HG02885 (cell line): ENCODE measurements around the gene AGAP1.

Experiments
- ATAC-seq: cut with Tn5 transposase; IDR thresholded peaks from one replicate; pipeline ENCODE4 v1.9.1; 2021; ENCODE audit warnings: mild to moderate bottlenecking; ENCODE audit not compliant: unreplicated experiment, poor library complexity

The AGAP1 gene

DNA sequence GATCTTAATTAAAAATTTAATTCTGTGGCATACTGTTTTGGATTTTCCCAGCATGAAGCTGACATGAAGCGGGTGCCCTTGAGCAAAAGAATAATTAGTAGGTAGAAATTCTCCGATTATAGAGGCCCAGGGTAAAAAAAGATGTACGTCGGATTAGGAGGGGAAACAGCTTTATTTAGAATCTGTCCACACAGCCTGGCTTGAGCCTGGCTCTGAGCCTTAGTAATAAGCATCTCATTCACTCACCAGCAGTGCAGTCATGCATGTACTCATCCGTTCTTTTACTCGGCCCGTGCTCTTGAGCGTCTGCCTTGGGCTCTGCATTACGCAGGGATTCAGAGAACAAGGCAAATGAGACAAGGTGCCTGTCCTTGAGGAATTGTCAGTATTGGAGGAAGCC lies 219.3 kb downstream of the AGAP1 start:
- no peak for ATAC-seq

DNA sequence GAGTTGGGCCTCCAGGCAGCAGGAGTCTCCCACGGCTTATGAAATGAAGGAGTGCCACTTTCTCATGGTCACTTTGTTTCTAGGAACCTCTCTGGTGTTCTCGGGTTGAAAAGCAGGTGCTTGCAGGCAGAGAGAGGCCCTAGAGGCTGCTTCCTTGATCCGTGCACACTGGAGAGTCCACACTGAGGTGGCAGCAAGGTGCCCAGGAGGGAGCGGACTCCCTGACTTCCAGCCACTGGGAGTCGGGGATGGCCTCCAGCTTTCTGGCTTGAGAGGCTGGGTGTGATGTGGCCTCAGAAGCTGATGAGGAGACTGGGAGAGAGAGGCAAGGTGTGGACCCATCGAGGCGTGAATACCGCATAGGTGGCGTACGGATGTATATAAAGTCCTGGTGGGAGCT lies 221.8 kb downstream of the AGAP1 start:
- ATAC-seq, result no peak

DNA sequence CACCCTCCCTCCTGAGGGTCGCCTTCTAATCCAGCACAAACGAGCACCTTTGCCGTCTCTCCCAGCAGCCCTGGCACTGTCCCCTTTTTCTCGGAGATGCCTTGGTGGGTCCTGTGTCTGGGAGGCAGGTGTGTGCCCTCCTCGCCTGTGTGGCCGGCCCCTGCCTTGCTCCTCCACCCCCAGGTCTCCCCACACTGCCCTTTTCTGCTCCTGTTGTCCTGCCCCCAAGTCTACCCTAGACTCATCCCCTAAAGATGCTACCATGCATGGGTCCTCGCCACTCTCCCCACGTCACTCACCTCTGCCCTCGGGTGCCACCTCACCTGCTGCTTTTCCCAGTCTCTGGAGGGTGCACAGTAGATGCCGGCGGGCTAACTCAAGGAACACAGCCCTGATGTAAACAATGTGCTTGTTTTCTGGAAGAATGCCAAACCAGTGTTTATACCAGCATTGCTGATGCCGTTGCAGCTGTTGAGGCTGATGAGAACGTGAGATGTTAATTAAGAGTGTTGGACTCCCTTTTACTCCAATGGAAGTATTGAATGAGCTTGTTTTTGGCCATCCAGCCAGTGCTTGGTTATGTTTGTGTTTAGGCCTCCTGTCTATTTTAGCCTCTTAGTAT lies 223.1 kb downstream of the AGAP1 start:
- no peak for ATAC-seq

DNA sequence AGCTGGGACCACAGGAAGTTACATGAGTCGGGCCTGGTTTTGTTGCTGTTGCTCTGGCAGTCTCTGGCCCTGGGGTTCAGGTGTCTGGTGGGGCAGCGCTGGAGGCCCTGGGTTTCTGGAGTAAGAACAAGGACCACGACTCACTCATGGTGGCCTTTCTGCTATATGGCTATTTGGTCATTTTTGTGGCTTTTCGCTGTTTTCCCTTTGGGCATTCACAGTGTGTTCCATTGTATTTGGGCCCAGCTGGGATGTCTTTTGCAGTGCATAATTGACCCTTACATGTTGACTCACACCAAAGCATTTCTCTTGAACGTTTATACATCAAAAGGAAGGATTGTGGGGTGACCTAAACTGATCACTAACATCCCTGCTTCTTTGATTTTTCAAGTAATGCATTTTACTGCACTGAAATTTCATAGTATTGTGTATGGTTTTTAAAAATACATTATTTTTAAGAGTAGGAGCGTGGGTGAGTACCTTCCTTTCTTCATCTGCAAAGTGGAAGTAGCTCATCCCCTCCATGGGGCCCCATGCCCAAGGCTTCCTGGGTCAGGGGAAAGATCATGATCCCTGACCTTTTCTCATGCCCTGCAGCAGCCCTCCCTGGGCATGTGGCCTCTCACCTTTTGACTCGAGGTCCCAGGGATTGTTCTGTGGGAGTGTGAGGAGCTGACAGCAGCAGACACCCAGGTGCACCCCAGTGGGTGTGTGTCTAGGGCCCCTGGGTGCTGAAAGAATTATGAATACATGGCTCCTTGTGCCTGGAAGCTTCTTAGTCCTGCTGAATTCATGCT lies 225.5 kb downstream of the AGAP1 start:
- ATAC-seq, result no peak

GRCh38 chr2:235721625-235722024 lies 227.8 kb downstream of the AGAP1 start:
- no peak for ATAC-seq

GRCh38 chr2:235722869-235723268 lies 229.0 kb downstream of the AGAP1 start:
- ATAC-seq, result no peak

DNA sequence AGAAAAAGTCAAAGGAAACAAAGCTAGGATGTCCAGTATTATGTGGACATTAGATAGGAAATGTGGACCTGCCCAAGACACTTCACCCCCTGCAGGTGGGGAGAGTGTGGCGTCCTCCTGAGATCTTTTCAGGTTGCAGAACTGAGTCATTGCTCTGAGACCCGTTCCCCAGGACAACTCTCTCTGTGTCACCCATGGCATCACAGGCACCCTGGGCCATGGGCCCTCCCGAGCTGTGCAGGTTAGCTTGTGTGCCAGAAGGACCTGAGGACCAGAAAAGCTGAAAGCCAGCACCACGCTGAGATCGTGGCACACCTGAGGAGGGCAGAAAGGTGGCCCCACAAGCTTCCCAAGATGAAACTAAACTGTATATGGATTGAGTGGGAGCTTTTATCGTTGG lies 229.5 kb downstream of the AGAP1 start:
- ATAC-seq, result no peak

DNA sequence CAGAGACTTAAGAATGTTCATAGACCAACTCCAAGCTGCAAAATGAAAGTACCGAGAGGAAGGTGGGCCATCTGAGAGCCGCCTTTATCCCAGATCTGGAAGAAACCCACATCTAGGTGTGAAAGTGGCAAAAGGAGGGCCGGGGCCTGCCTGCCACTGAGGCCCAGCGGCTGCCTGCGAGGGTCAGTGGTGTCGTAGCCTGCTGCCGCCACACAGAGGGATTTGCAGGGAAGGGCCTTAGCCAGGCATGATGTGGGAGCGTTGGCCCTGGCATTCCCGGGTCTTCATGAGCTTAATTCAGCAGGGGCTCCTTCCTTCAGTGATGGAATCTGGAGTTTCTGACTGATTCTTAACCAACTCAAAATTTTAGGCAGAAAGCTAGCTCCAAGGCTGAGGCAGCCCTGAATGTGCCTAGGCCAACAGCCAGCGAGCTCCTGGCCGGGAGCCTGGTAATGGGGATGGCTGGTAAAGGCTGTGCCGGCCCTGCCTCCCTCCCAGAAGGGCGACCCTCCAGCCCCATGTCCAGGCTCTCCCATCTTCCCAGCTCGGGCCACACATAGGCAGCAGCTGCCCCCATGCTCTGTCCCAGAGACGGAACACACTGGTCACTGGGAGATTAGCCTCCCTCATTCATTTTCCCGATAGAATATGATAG lies 230.1 kb downstream of the AGAP1 start:
- ATAC-seq, result no peak

GRCh38 chr2:235725016-235725489 lies 231.2 kb downstream of the AGAP1 start:
- ATAC-seq, result no peak

DNA sequence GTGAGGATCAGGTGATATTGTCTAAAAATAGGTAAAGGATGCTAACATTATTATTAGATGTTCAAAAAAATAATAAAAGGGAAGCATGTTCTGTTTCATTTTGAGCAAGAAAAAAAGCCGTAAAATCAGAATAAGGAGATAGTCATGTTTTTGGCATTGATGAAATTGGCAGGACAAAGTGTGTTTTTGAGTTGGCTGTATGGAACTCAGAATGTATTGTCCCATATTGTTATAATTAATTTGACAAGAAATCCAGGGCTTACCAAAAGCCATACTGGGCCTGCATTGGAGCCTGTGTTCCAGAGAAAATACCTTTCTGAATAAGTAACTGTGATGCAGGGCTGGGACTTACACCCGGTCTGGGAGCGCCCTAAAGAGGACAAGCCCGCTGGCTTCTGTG lies 232.0 kb downstream of the AGAP1 start:
- ATAC-seq, result no peak

DNA sequence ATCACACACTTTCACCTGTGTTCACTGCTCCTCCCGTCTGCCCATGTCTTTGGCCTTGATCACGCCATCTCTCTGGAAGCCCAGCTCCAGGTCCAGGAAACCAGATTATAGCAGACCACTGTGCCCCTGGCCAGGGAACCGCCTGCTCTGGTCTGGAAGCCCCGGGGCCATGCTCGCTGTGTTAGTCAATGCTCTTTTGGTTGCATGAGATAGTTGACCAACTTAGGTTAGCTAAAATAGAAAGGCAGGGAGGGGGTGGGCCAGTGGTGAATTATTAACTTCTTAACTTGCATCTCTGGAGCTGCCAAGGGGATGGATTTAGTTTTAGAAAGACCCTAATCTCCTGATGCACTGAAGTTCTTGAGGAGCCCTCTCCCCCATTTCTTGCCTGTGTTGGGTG lies 232.7 kb downstream of the AGAP1 start:
- no peak for ATAC-seq

GRCh38 chr2:235727174-235727573 lies 233.3 kb downstream of the AGAP1 start:
- no peak for ATAC-seq

GRCh38 chr2:235727891-235728799 lies 234.3 kb downstream of the AGAP1 start:
- ATAC-seq, result no peak

- no peak for ATAC-seq
Measured at GRCh38 chr2:235728800-235729556, 235.1 kb downstream of the AGAP1 start.

DNA sequence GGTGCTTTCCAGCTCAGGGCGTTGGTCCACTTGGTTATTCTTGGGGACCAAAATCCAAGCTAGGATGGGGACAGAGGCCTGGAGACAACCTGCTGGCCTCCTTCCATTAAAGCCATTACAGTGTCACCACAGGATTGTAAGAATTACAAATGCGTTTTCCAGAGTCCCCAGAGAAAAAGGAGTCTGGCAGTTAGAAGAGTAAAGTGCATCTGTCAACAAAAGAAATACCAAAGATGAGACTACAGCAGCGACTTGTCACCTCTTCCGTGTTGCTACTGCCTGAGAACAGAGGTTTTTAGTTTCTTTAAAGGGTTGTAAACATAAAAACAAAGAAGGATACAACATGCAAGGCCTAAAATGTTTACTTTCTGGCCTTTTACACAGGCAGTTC lies 235.7 kb downstream of the AGAP1 start:
- ATAC-seq, result no peak

- ATAC-seq, result no peak
Measured at GRCh38 chr2:235730115-235730514, 236.3 kb downstream of the AGAP1 start.

DNA sequence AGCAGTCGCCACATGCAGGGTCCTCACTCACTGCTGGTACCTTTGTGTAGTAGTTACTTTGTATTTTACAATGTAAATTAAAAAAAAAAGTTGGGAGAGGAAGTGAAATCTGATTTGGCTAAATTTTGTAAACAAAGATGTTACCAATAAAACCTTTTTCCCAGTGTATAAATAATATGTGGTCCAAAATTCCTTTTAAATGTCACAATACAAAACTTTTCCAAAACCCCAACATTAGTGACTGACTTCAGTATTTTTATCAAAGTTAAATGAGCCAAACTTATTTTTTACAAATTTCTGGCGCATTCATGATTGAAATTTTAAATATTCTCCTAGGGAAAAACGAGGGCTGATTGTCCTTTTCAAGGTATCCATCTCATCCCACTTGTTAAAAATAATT lies 239.9 kb downstream of the AGAP1 start:
- ATAC-seq, result no peak

- ATAC-seq, result no peak
Measured at GRCh38 chr2:235734168-235734567, 240.3 kb downstream of the AGAP1 start.

DNA sequence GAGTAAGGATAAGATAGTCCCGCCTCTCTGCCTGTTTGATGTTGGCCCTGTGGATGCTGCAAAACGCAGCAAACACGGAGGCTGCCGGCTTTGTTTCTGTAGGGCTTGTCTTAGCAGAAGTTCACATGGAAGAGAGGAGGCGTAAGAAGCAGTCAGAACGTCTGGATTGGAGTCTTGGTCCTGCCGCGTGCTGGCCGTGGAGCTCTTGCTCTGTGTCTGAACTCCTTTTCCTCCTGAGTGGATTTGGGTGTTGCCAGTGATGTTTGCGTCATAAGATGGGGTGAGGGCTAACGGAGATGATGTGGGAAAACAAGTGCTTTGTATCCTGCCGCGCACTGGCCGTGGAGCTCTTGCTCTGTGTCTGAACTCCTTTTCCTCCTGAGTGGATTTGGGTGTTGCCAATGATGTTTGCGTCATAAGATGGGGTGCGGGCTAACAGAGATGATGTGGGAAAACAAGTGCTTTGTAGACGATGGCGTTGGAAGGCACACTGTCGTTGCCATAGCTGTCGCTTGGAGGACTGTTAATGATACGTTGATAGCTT lies 240.9 kb downstream of the AGAP1 start:
- no peak for ATAC-seq
